Ecto neural progenitor cell (in vitro differentiated cells): ENCODE results near the gene ADAP2.
"Not testable (repeated sequence)": the region's sequence is repeated elsewhere in the genome, so short reads cannot be mapped to it uniquely, and the experiment has no call there.

Source experiments
- DNase-seq: peaks from one replicate; pipeline ENCODE4 v3.0.0-alpha.2; 2018; ENCODE audit warnings: low spot score

ADAP2 gene

GRCh38 chr17:30929861-30930260, 8.1 kb downstream of the ADAP2 start:
- DNase-seq: not testable (repeated sequence)

DNA sequence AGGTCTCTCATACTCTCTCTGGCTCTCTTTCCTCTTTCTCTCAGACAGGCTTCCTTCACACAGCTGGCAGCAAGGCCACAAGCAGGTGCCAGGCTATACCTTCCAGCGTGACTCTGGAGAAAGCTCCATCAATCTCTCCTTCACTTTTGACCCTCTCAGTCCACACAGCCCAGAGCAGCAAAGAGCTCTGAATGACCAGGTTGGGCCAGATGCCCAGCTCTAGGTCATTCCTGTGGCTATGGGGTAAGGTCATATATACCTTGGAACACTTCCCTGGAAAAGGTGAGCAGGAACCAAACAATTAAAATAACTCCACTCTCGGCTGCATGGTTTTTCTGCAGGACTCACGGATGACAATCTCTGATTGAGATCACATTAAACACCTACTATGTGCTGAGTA, 8.8 kb downstream of the ADAP2 start:
- DNase-seq: no peak

DNA sequence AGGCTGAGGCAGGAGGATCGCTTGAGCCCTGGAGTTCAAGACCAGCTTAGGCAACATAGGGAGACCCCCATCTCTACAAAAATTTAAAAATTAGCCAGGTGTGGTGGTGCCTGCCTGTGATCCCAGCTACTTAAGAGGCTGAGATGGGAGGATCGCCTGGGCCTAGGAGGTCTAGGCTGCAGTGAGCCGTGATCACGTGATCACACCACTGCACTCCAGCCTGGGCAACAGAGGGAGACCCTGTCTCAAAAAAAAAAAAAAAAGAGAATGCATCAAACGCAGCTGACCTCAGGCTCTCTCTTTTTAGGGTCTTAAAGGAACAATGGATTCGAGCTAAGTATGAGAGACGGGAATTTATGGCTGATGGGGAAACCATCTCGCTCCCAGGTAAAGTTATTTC, 9.8 kb downstream of the ADAP2 start:
- DNase-seq: not testable (repeated sequence)

DNA sequence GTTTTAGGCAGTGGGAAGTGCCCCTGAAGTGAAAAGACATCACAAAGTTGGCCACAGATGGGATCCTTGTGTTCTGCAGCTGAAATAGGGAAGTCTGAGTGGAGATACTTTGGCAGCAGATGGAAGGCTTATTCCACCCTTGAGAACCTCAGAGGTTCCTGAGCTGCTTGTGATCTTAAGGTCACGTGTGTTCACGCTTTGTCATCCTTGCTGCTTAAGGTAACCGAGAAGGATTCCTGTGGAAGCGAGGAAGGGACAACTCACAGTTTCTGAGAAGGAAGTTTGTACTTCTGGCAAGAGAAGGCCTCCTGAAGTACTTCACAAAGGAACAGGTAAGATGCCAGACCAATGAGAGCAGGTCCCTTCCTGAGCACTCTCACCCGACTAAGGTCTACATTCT, 12.2 kb downstream of the ADAP2 start:
- no peak for DNase-seq

DNA sequence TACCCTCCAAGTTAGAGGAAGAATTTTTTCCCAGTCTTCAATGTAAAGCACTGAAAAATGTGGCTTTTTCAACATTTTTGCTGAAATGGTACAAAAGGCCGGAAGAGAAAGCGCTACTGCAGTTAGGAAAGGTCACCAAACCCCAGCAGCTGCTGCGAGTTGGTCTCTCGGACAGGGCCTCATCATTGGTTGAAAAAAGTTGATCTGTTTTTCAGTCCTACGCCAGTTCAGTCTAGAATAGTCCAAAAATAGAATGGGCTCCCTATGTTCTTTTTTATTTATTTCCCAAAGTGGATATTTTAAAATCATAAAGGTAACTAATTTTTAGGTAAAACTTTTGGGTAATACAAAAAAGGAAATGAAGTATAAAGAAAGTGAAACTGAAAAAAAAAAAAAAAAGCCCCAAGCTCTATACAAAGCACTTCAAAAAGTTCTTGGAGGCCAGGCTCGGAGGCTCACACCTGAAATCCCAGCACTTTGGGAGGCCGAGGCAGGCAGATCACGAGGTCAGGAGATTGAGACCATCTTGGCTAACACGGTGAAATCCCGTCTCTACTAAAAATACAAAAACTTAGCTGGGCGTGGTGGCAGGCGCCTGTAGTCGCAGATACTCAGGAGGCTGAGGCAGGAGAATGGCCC, 17.4 kb downstream of the ADAP2 start:
- DNase-seq: no peak

DNA sequence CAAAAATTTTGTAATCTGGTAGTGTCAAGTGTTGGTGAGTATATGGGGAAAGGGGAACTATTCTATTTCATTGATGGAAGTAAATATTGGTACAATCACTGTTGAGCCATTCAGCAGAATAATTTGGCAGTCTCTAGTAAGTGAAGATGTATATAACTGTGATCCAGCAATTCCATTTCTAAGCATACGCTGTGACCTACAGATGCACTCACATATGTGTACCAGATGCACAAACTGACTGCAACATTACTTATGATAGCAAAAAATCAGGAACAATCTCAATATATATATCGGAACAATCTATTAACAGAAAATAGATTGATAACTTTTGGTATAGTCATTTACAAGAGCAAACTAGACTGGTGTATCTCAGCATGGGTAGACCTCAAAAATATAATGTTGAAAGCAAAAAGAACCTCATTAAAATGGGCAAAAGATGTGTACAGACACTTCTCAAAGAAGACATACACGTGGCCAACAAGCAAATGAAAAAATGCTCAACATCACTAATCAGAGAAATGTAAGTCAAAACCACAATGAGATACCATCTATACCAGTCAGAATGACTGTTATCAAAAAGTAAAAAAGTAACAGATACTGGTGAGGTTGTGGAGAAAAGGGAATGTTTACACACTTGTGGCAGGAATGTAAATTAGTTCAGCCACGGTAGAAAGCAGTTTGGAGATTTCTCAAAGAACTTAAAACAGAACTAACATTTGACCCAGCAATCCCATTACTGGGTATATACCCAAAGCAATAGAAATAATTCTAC, 20.7 kb downstream of the ADAP2 start:
- DNase-seq: no peak

- no peak for DNase-seq
Measured at GRCh38 chr17:30947796-30948195, 26.1 kb downstream of the ADAP2 start.

- no peak for DNase-seq
Measured at GRCh38 chr17:30950189-30950588, 28.4 kb downstream of the ADAP2 start.

GRCh38 chr17:30950669-30951399, 29.1 kb downstream of the ADAP2 start:
- no peak for DNase-seq

DNA sequence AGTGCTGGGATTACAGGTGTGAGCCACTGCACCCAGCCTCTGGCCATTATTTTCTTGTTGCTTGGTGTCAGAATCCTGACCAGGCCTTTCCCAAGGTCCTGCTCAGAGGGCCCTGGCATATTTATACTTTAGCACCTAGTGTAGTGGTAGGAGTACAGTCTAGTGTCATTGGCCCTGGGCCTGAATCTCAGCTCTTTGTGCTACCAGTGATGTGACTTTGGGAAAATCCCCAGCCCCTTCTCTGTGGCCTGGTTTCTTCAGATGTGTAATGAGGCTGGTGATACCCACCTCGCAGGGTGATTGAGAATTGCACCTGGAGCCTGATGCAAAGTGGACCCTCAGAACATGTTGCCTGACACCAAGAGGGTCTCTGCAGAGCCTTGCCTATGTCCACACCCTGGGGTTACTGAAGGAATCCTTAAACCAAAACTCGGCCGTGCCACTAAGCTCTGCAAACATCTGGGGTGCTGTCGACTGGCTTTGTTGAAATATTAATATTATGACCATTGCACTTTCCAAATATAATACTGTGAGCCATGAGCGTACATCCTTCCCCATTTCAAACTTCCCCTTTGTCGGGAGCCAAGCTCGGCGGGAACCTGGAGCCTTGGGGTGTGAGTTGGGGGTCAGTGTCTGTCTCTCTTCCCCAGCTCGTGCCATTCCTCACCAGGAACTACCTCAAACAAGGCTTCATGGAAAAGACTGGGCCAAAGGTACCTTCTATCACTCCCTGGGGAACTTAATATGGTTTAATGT, 31.1 kb downstream of the ADAP2 start:
- DNase-seq: no peak

GRCh38 chr17:30954046-30954830, 32.5 kb downstream of the ADAP2 start:
- no peak for DNase-seq

GRCh38 chr17:30956764-30957374, 35.1 kb downstream of the ADAP2 start:
- no peak for DNase-seq

DNA sequence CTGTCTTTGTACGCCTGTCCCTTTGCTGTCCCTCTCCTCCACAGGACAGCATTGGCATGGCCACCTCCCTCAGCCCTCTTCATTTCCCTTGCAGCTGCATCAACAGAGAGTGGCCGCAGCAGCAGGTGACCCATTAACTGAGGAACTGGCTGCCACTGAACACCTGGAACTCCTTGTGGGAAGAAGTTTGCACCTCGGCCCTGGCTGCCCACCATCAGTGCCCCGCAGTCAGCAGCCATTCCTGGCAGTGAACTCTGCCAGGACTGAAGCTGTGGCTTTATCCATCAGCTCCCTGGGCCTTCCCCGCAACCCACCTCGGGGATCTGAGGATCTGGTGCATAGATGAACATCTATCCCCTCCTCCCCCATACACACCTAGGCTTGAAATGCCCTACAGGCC, 36.0 kb downstream of the ADAP2 start:
- no peak for DNase-seq

- DNase-seq: no peak
Measured at GRCh38 chr17:30958187-30958586, 36.4 kb downstream of the ADAP2 start.

GRCh38 chr17:30961209-30962188, 39.8 kb downstream of the ADAP2 start:
- DNase-seq: no peak

GRCh38 chr17:30964312-30964711, 42.6 kb downstream of the ADAP2 start:
- not testable (repeated sequence) for DNase-seq

DNA sequence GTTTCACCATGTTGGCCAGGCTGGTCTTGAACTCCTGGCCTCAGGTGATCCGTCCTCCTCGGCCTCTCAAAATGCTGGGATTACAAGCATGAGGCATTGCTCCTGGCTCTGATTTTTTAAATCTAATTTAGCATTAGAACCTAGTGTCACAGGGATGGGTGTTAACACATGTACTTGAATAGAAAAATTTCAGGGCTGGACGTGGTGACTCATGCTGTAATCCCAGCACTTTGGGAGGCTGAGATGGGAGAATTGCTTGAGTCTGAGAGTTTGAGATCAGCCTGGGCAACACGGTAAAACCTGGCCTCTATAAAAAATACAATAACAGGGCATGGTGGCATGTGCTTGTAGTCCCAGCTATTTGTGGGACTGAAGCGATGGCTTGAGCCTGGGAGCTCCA, 43.1 kb downstream of the ADAP2 start:
- DNase-seq: no peak

DNA sequence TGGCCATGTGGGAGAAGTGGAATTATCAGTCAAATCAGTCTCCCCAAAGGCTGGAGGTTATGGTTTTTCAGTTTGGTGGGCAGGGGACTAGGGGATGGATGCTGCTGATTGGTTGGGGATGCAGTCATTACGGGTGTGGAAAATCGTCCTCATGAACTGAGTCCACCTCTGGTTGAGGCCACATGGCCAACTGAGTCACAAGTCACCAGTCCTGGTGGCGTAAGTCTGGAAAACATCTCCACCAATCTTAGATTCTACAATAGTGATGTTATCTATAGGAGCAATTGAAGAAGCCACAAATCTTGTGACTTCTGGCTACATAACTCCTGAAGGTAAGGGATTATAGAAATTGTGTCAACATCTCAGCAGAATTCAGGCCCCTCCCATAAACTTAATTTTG, 43.9 kb downstream of the ADAP2 start:
- DNase-seq: no peak

- not testable (repeated sequence) for DNase-seq
Measured at GRCh38 chr17:30967911-30968310, 46.2 kb downstream of the ADAP2 start.
